Endometrium (tissue), 2 donors: ENCODE results near the gene KLHDC10.
"Not testable (repeated sequence)": the region's sequence is repeated elsewhere in the genome, so short reads cannot be mapped to it uniquely, and the experiment has no call there.

ENCODE experiments used
- FAIRE-seq: peaks from 2 replicates; lab custom pipeline; 2012; peaks lifted over from hg19 to GRCh38; lab: Jason Lieb, UNC
- donor health status: control.
- donor health status: control.

Gene KLHDC10

GRCh38 chr7:130069978-130070860, at the start of gene KLHDC10:
KLHDC10 (plus strand) TSS chr7:130070534; CDS start chr7:130070644, 110 bp downstream.
- FAIRE-seq = peak; percentile 97

GRCh38 chr7:130021105-130021834, 49.1 kb upstream of the KLHDC10 start:
- no peak for FAIRE-seq

GRCh38 chr7:130022115-130022514, 48.2 kb upstream of the KLHDC10 start:
- FAIRE-seq = no peak

DNA sequence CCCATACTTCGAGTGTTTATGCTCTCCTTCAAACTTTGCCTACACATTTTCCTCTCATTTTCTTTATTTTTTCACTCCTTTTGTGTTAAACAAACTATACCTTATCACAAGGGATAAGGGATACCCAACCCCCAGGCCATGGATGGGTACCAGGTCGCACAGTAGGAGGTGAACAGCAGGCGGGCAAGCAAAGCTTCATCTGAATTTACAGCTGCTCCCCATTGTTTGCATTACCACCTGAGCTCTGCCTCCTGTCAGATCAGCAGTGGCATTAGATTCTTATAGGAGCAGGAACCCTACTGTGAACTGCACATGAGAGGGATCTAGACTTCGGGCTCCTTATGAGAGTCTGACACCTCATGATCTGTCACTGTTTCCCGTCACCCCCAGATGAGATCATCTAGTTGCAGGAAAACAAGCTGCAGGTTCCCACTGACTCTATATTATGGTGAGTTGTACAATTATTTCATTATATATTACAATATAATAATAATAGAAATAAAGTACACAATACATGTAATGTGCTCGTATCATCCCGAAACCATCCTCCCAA, 47.6 kb upstream of the KLHDC10 start:
- no peak for FAIRE-seq

DNA sequence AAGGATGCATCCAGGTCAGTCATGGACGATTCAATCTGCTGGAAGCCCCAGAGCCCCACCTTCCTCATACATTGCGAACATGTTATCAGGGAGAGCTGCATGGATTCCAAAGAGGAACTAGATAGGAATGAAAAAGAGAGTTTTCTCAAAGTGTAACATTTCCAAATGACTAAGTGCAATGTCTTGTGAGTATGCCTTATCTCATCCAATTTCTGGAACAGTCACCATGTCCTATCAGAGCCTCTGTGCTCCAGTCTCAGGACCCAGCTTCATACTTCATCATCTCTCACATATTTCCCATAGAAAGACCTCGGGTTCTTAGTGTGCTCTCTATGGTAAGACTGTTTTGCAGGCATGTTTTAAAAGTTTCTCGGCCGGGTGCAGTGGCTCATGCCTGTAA, 45.9 kb upstream of the KLHDC10 start:
- no peak for FAIRE-seq

GRCh38 chr7:130032698-130033097, 37.6 kb upstream of the KLHDC10 start:
- FAIRE-seq = no peak

DNA sequence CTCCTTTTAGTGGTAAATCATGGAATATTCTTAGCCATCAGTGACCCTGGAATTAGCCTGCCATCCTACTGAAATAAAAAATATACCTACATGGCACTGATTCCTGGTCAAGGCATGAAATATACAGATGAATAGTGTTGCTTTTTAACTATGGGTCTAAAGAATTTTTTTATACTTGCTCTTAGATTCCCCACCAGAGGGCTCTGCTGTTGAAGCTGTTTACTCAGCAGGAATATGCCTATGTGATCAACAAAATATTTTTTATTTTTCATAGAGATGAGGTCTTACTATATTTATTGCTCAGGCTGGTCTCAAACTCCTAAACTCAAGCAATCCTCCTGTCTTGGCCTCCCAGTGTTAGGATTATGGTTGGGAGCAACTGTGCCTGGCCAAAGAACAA, 32.6 kb upstream of the KLHDC10 start:
- FAIRE-seq = no peak

DNA sequence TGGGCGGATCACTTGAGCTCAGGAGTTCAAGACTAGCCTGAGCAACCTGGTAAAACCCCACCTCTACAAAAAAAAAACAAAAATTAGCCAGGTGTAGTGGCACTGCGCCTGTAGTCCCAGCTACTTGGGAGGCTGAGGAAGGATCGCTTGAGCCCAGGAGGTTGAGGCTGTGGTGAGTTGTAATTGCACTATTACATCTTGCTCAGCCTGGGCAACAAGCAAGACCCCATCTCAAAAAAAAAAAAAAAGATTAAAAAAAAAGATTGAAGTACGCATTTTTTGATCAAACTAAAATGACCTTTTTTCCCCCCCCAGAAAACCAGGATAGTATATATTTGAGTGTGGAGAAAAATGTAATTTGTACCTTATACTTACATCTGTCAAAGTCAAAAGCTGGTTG, 29.8 kb upstream of the KLHDC10 start:
- FAIRE-seq = no peak

DNA sequence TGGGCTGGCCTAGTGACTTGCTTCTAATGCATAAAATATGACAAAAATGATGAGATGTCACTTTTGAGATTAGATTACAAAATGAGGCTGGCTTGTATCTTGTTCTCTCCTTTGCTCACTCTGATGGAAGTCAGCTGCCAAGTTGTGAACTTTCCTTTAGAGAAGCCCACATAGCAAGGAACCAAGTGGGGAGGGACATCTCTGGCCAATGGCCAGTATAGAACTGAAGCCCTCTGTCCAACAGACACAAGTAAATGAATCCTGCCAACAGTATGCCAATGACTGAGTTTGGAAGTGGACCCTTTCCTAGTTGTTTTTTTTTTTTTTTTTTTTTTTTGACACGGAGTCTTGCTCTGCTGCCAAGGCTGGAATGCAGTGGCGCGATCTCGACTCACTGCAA, 22.5 kb upstream of the KLHDC10 start:
- no peak for FAIRE-seq

GRCh38 chr7:130048906-130049305, 21.4 kb upstream of the KLHDC10 start:
- no peak for FAIRE-seq

GRCh38 chr7:130052250-130052649, 18.1 kb upstream of the KLHDC10 start:
- not testable (repeated sequence) for FAIRE-seq

DNA sequence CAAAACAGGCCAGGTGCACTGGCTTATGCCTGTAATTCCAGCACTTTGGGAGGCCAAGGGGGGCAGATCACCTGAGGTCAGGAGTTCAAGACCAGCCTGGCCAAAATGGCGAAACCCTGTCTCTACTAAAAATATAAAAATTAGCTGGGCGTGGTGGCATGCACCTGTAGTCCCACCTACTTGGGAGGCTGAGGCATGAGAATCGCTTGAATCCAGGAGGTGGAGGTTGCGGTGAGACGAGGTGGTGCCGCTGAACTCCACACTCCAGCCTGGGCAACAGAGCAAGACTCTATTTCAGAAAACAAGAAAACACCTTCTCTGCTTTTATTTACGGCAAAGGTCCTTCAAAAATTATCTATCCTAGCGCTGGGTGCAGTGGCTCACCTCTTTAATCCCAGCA, 15.1 kb upstream of the KLHDC10 start:
- not testable (repeated sequence) for FAIRE-seq

GRCh38 chr7:130062246-130062645, 8.1 kb upstream of the KLHDC10 start:
- FAIRE-seq = no peak

DNA sequence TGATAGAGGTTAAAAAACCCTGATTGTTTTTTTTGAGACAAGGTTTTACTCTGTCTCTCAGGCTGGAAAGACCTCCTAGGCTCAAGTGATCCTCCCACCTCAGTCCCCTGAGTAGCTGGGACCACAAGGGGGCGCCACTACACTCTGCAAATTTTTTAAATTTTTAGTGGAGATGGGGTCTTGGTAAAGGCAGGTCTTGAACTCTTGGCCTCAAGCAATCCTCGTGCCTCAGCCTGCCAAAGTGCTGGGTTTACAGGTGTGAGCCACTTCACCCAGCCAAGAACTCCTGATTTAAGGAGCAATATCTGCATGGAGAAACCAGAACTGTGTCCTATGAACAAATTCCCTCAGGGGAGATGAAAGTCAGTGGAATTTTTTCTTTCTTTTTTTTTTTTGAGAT, 7.3 kb upstream of the KLHDC10 start:
- FAIRE-seq = no peak

DNA sequence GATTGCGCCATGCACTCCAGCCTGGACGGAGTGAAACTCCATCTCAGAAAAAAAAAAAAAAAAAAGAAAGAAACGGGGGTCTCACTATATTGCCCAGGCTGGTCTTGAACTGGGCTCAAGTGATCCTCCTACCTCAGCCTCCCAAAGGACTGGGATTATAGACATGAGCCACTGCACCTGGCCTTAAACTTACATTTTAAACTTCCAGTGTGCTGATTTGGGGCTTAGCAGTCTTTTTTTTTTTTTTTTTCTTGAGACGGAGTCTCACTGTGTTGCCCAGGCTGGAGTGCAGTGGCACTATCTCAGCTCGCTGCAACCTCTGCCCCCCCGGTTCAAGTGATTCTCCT, 5.8 kb upstream of the KLHDC10 start:
- FAIRE-seq = not testable (repeated sequence)

DNA sequence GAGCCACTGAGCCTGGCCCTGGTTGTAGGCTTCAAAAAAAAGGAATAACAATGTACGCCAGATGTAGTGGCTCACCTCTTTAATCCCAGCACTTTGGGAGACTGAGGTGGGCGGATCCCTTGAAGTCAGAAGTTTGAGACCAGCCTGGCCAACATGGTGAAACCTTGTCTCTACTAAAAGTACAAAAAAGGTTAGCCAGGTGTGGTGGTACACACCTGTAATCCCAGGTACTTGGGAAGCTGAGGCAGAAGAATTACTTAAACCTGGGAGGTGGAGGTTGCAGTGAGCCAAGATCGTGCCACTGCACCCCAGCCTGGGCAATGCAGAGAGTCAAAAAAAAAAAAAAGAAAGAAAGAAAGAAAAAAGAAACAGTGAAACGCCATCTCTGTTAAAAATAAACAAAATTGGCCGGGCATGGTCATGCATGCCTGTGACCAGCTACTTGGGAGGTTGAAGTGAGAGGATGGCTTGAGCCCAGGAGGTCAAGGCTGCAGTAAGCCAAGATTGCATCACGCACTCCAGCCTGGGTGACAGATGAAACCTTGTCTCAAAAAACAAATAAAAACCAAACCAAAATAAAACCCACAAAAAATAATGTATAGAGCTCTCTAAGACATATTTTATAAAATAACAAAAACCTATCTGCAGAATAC, 4.7 kb upstream of the KLHDC10 start:
- no peak for FAIRE-seq

DNA sequence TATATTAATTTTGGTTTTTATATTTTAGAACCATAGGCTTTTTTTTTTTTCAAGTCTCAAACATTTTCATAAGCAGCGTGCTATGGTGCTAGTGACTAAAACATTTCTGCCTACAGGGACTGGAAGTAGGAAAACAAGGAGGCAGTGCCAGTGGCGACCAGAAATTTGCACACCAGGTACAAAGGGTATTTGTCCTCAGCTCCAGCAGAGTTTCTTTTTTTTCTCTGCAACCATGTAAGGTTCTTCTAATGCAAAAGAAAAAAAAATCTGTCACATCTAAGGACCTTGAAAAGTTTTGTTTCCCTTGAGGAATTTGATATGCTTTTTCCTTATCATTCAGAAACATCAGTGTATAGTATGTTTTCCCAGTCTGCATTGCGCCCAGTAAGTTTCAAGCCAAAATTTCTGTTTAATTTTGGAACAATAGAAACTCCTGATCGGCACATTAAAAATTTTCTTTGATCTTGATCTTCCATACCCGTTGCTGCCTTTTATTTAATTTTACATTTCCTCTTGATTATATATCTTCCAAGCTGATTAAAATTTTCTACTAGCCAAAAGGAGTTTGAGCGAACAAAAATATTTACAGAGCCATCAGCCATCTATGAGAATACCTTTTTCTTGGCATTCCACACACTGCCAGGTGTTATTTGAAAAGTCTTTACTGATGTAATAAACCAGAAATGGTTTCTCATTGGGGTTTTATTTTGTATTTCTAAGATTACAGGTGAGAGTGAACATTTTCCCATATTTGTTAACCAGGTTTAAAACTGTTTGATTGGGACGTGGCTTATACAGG, 956 bp upstream of the KLHDC10 start:
- FAIRE-seq = no peak

DNA sequence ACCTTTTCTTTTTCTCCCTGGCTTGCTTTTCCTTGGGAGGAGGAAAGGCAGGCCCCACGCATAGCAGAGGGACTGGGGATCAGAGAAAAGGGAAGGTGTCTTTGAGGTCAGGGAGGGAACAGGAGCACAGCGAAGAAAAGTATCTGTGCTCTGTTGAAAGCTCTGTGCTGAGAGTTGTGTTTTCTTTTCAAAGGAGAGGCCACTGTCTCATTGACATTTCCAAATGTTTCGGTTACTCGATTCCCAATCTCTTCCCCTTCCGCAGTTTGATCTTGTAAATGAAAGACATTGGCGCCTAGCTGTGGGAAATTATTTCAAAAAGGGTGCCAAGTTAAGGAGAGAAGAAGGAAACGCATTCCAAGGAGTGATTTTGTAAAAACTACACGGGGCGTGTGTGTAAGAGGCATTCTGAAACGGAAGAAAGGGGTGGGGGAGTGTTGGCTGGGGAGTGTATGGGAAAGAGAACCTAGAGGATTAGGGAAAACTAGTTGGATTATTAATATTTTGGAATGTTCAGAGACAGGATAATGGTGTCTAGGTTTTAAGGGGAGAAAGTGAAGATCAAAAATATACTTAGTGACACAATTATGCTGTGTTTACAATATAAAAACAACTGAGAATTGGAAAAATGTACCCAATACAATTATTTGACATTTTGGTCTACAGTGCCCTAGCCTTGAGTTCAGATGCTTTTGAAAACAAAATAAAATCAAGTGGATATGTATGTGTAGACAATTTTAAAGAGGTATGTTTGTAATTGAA, 708 bp downstream of the KLHDC10 start:
- FAIRE-seq = no peak

DNA sequence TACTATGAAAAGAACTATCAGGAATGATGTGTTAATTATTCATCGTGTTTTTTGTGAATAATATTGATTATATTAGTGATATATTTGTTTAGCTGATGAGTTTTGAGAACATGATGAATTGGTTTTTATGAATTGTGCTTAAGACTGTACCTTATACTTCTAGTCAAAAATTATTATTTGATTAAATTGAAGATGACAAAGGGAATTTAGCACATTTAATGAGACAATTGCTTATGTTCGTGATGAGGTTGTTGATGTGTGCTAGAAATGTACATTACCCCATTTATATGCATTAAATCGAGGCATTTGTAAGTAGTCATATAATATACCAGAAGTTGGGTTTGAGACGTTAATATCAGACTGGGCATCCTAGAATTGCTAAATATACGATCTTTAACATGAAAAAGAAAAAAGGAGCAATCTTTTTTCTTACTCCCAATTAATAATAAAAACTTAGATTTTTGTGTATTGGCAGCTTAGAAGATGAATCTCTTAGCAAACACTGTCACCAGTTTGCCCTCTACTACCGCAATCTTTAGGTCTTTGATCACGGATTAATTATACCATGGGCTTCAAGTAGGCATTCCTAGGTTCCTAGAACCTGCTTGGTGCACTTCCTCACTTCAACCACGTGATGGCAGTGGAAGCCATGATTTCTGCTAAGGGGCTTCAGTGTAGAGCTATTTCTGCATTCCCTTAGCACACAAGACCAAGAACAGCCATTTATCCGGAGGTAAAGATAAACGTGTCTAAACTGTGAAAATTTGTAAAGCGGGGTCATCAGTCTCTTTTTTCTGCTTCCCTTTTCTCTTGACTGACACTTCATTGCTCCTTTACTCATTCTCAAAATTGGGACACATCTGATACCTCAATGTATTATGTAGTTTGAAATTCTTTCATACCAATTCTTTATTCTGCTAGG, 1.6 kb downstream of the KLHDC10 start:
- peak; percentile 65 for FAIRE-seq

- no peak for FAIRE-seq
These were observed 9.6 kb downstream of the KLHDC10 start for GRCh38 chr7:130079846-130080394.
